ENCODE results near the gene DCLK2. TPM values are rescaled to one million over a fixed set of nuclear protein-coding genes. Genes with fewer than 3 reads are reported as not detected.
"Not testable (repeated sequence)": the region's sequence is repeated elsewhere in the genome, so short reads cannot be mapped to it uniquely, and the experiment has no call there.

The DCLK2 gene
- total RNA-seq, 1 experiment from 2014 or later: 29.7 TPM

DNA sequence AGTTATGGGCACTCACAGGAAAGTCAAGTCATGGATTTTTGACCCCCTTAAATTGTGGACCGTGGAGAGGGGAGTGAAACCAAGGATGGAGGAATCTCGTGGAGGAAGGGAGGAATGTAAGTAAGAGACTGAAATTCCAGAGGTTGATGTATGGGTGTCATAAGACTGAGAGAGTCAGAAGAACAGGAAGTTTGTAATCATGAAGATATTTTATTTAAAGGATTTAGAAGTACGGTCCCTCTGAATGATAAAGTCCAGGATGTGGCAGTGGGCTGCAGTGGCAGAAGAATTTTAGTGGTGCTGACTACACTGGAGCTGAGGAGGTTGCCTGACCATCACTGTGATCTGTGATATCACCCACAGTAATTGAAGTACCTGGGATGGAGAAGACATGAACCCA, 57.8 kb downstream of the DCLK2 start:
- in situ Hi-C loops (cut with HindIII; ENCODE audit: low pct_unique_long_range_greater_than_20kb, low sequenced_read_pairs): no loop called here
- DNase-seq (ENCODE audit: low read depth): no peak

DNA sequence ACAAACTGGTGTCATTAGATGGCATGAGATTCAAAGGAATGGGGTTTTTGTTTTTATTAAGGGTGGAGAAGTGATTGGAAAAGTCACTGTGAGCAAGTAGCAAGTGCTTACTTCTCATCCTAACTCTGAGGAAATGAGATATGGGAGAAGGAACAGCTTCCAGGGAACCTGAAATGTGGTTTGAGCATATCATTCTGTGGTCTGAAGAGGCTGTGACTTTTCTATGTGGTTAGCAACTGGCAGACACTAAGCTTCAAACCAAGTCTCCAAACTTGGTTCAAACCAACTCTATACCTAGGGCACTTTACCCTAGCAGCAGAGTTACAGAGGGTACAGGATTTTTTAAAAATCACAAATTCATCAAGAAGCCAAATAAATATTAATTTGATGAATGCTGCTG, 58.2 kb downstream of the DCLK2 start:
- DNase-seq (ENCODE audit: low read depth): no peak
- in situ Hi-C loops (cut with HindIII; ENCODE audit: low pct_unique_long_range_greater_than_20kb, low sequenced_read_pairs): no loop called here

DNA sequence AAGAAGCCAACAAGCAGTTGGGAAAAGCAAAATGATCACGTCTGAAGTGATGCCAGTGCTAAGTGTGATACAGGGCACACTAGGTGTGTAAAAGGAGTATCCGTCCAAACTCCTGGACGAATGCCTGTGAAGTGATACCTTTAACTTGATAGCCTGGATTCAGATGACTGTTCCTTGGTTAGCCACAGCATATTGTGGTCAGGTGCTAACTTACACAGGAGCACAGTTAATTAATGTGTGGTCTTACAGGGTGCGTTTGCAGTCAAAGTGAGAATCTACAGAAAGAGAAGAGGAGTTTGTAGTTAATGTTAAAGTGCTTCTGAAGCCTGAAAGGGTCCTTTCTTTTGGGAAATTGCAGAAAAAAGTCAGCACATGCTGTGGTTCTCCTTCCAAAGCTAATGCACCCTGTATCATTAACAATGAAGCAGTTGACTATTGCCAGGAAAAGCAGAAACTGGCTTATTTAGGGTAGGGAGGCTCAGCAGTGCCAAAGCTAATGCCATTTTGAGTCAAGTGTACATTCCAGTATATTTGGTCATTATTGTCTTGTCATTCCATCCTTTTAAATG, 61.1 kb downstream of the DCLK2 start:
- no peak for DNase-seq (ENCODE audit: low read depth)
- in situ Hi-C loops (cut with HindIII; ENCODE audit: low pct_unique_long_range_greater_than_20kb, low sequenced_read_pairs): no loop called here

DNA sequence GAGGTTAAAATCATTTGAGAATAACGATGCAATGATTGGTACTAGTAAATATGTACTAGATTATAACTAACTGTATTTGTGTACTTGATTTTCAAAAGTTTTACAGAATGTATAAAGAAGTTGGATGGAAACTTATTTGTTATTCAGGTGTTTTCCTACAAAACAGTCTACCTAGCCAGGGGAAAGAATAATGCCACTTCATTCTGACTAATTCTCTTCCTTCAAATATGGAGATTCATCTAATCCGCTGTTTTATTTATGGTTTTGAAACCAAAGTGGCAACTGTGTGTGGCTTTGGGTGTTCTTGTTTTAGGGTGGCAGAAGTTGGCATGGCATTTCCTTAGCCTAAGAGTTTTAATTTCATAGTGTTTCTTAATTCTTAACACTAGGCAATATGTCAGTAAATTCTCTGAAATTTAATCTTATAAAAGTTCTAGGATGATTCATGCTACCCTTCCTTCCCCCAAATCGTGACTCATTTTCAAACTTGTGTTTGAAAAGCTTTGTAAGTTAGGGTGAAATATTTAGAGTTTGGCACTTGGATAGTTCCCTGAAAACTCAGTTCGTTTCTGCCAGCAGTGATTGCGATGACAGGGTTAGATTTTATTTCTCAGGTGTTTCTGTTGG, 62.6 kb downstream of the DCLK2 start:
- in situ Hi-C loops (cut with HindIII; ENCODE audit: low pct_unique_long_range_greater_than_20kb, low sequenced_read_pairs): no loop called here
- DNase-seq (ENCODE audit: low read depth): no peak

DNA sequence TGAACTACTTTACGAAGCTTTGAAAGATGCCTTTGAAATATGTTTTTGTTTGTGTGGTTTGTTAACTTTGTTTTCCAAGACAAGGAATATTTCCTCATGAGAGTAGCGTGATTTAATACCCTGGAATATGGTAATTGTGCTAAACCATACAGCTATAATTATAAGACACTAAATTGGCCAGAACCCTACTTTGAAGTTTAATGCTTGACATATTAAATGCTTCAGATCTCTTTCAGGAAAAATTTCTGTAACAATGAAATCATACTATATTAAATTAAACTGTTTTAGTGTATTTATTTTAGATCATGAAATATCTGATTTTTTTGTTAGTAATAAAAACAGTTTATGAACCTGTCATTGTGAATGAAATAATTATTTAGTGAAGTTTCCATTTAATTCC, 63.5 kb downstream of the DCLK2 start:
- in situ Hi-C loops (cut with HindIII; ENCODE audit: low pct_unique_long_range_greater_than_20kb, low sequenced_read_pairs): no loop called here
- DNase-seq (ENCODE audit: low read depth): no peak

DNA sequence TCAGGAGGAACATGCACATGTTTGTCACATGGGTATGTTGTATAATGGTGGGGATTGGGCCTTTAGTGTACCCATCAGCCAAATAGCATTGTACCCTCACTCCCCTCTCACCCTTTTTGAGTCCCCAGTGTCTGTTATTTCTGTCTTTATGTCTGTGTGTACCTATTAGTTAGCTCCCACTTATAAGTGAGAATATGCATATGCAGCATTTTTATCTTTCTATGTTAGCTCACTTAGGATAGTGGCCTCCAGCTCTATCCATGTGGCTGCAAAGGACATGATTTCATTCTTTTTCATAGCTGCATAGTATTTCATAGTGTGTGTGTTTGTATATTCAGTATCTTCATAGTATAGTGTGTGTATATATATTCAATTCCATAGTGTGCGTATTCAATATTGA, 64.6 kb downstream of the DCLK2 start:
- in situ Hi-C loops (cut with HindIII; ENCODE audit: low pct_unique_long_range_greater_than_20kb, low sequenced_read_pairs): no loop called here
- no peak for DNase-seq (ENCODE audit: low read depth)

DNA sequence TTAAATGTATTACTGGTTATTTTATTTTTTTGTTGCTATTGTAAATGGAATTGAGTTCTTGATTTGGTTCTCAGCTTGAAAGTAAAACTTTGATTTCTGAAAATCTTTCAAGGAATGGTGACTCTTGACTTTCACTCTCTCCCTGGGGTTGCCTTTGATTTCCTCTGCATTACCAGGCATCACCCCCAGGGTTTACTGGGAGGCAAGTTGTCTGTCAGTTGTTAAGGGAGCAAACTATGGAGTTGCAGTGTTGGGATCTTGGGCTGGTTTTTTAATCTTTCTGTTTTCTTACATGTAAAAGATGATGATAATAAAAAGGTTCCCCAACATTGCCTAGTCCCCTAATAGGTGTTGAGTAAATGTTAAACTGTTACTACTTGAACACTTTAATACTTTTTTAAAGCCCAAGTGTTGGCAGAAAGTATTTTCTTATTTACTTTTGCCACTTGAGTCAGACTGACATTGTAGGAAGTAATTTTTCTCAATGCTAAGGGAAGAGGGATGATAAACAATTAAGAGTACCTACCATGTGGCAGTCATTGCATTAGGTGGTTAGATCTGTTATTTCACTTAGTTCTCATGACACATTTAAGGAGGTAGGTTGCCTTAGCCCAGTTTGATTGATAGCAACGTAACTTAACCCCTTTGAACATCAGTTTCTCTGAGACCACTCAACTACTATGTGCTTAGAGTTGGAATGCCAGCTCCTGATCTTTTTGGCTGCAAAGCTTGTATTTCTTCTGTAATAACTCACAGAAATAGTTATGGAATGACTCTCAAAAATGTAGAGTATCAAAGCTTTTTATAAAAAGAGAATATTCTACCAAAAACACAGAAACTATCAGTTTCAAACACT, 67.1 kb downstream of the DCLK2 start:
- no peak for DNase-seq (ENCODE audit: low read depth)
- in situ Hi-C loops (cut with HindIII; ENCODE audit: low pct_unique_long_range_greater_than_20kb, low sequenced_read_pairs): no loop called here

DNA sequence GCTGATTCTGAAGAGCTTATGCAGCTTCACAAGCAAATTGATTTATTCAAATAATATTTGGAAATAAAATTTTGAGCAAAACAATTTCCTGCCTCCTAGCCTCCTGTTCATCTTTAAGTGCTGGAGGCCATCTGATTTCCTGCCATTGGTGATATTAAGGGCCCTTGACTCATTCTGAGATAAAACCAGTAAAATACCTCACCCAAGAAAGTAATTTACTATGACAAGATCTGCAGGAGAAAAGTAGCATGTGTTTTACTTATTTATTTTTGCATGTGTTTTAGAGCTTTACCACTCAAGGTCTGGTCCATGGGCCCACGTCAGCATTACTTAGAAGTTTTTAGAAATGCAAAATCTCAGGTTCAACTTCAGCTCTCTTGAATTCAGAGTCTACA, 67.7 kb downstream of the DCLK2 start:
- no peak for DNase-seq (ENCODE audit: low read depth)
- in situ Hi-C loops (cut with HindIII; ENCODE audit: low pct_unique_long_range_greater_than_20kb, low sequenced_read_pairs): no loop called here

DNA sequence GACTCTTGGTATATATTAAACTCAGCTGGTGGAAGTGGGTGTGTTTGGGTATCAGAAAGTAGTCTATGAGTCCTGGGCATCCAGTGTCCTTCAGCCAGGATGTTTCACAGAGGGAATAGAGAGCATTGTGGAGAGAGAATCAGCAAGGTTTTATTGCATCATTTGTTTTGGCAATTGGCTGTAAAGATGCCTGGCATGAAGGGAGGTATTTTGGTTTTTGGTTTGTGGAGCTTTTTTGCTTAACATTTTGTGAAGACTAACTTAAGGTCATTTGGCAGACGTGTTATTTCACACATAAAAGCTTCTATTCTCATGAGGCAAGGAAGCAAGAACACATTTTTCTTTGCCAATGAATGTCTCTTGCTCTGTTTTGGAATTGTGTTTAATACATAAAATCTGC, 71.1 kb downstream of the DCLK2 start:
- no peak for DNase-seq (ENCODE audit: low read depth)
- in situ Hi-C loops (cut with HindIII; ENCODE audit: low pct_unique_long_range_greater_than_20kb, low sequenced_read_pairs): no loop called here

DNA sequence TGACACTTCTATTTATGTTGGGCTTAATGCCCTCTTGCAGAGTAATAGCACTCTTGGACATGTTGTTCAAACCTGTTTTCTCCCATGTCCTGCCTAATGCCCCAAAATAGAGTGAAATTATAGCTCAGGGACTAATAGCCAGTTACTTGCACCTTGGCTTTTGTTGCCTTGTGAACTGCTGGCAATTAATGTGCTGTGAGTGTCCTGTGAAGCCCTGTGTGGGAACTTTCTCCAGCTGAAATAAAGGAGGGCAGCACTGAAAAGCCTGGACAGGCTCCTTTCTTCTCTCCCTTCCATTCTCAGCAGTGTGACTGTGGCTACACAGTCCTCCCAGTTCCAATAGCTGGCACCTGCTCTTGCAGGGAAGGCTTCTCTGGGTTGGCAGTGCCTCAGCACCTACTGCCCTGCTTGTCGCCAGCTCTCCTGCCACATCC, 72.4 kb downstream of the DCLK2 start:
- in situ Hi-C loops (cut with HindIII; ENCODE audit: low pct_unique_long_range_greater_than_20kb, low sequenced_read_pairs): no loop called here
- DNase-seq (ENCODE audit: low read depth): no peak

DNA sequence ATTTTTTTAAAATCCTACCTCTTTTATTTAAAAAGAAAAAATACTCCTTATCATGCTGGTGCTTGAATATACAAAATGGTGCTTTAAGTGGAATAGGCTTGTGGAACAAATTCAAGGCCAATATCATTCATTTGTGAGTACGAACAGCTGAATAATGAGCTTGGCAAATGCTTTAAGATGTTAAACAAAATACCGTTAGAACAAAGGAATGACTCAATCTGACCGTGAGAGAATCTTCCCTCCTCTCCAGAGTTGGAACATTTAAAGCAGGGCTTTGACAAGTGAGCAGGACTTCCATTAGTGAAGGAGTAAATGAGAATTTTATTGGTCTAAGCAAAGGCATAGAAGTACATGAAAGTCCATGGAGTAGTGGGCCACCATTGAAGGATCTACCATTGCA, 74.5 kb downstream of the DCLK2 start:
- DNase-seq (ENCODE audit: low read depth): no peak
- in situ Hi-C loops (cut with HindIII; ENCODE audit: low pct_unique_long_range_greater_than_20kb, low sequenced_read_pairs): no loop called here

DNA sequence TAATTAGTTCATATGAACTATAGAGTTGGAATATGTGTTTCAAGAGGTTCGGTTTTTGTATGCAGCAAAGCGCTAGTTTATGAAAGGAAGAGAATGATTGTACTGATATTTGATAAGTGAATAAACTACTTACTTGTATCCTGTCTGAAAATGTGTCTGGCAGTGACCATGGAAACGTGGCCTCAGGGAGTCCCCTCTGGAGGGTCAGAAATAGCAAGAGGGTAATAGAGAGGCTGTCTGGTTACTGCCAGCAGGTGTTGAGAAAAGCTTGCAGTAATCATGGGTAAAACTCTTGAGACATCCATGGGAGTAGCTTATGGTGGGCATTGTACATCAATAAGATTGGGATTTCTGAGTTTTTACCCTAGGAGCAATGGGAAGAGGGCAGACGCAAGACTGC, 77.1 kb downstream of the DCLK2 start:
- no peak for DNase-seq (ENCODE audit: low read depth)
- in situ Hi-C loops (cut with HindIII; ENCODE audit: low pct_unique_long_range_greater_than_20kb, low sequenced_read_pairs): no loop called here

DNA sequence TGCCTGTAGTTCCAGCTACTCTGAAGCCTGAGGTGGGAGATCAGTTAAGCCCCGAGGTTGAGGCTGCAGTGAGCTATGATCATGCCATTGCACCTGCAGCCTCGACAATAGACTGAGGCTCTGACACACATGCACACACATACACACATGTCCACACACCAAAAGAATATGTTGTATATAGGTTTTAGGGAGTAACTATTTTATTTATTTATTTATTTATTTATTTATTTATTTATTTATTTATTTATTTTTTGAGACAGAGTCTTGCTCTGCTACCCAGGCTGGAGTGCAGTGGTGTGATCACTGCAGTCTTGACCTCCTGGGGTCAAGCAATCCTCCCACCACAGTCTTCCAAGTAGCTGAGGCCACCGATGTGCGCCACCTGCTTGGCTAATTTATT, 78.3 kb downstream of the DCLK2 start:
- DNase-seq (ENCODE audit: low read depth): no peak
- in situ Hi-C loops (cut with HindIII; ENCODE audit: low pct_unique_long_range_greater_than_20kb, low sequenced_read_pairs): no loop called here

DNA sequence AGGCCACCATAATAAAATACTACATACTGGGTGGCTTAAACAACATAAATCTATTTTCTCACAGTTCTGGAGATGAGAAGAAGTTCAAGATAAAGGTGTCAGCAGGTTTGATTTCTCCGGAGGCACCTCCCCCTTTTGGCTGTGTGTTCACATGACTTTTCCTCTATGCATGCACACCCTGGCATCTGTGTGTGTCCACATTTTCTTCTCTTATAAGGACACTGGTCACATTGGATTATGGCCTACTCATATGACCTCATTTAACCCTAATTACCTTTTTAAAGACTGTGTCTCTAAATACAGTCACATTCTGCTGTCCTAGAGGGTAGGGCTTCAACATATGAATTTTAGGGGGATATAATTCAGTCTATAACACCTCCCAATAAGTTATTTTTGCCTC, 79.8 kb downstream of the DCLK2 start:
- in situ Hi-C loops (cut with HindIII; ENCODE audit: low pct_unique_long_range_greater_than_20kb, low sequenced_read_pairs): no loop called here
- DNase-seq (ENCODE audit: low read depth): no peak

DNA sequence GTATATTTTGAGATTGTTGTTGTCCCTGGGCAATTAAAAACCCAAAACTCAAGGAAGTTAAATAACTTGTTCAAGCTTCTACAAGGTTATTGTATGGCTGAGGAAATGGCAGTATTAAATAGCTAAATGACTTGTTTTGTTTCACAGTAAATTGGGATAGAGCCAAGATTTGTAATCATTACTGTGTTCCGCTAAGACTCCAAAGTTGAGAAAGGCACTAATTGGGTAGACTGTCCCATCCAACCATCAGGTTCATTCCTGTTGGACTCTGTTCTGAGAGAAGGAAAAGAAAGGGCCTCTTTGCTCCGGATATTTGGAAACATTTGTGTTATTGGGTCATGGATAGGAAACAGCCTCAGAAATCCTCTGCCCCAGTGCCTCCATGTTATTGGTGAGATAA, 82.2 kb downstream of the DCLK2 start:
- in situ Hi-C loops (cut with HindIII; ENCODE audit: low pct_unique_long_range_greater_than_20kb, low sequenced_read_pairs): no loop called here
- DNase-seq (ENCODE audit: low read depth): no peak

DNA sequence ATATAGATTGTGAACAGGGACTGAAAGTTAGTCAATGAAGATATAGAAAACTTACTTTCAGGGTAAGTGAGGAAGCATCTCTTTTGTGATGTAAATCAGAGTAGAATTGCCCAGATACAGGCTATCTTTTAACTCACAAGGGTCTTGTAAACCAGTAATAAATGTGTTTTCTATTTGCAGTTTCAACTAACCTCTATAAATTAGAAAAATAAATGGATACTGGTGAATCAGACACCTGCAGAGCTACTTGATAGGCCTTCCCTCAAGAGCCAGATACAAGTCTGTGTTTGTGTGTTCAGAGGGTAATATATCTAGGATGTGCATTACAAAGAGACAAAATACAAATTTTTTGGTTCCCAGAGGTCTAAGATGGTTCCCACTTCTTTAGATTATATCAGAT, 82.9 kb downstream of the DCLK2 start:
- DNase-seq (ENCODE audit: low read depth): no peak
- in situ Hi-C loops (cut with HindIII; ENCODE audit: low pct_unique_long_range_greater_than_20kb, low sequenced_read_pairs): no loop called here

DNA sequence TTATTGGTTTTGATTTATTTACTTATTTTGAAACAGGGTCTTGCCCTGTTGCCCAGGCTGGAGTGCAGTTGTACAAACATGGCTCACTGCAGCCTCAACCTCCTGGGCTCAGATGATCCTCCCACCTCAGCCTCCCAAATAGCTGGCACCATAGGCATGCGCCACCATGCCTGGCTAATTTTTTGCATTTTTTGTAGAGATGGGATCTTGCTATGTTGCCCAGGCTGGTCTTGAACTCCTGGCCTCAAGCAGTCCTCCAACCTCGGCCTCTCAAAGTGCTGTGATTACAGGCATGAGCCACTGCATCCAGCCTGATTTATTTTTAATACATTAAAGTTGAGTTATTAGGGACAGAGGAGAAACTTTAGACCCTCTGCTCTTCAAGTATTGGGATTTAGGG, 83.8 kb downstream of the DCLK2 start:
- in situ Hi-C loops (cut with HindIII; ENCODE audit: low pct_unique_long_range_greater_than_20kb, low sequenced_read_pairs); DNase-seq (ENCODE audit: low read depth): not testable (repeated sequence)

DNA sequence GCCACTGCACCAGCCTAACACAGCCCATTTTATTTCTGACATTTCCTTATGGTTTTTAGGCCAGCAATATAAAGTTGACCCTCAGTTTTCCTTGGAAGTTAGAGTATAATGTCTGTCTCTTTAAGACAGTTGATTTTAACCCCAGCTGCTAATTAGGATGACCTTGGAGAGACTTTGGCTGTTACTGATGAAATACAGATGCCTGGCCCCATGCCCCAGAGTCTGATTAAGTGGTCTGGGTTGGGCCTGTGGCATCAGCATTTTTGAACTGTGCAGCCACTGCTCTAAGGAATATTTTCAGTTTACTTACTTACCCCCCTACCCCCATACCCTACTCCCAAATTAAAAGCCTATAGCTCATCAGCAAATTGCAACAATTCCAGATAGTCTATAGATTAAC, 85.8 kb downstream of the DCLK2 start:
- in situ Hi-C loops (cut with HindIII; ENCODE audit: low pct_unique_long_range_greater_than_20kb, low sequenced_read_pairs): no loop called here
- no peak for DNase-seq (ENCODE audit: low read depth)

DNA sequence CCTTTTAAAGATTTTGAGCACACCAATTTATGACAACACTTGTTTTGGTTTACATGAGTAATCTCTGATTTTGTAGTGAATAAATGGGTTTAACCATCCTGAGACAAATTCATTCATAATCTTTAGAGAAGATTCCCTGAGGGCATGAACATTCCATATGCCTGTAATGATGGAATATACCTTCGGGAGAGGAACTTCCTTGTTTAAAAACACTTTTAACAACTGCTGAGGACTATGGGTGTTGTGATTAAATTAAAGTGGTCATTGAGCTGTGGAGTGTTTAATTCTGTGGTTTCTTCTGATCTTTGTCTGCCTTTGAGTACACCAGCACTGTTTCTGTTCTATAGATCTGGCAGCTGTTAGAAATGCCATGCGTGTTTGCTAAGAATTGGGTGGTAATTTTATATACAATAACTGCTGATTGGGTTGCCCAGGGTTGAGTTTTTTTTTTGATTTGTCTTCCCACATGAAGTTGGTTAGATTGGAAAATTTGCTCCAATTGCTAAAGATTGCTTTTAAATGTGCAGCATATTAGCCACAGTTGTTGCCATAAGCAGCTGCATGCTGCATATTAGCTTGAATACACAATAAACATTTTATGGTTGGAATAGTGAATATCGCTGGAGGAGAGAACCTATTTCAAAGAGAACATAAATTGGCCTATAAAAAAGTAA, 86.8 kb downstream of the DCLK2 start:
- DNase-seq (ENCODE audit: low read depth): no peak

More for the DNA sequence above, 86.8 kb downstream of the DCLK2 start:
- in situ Hi-C loops (cut with HindIII; ENCODE audit: low pct_unique_long_range_greater_than_20kb, low sequenced_read_pairs): no loop called here

Measured in Caki2 (cell line).